H1 (cell line): ENCODE results near the gene TACC2. TPM values are rescaled to one million over a fixed set of nuclear protein-coding genes. Genes with fewer than 3 reads are reported as not detected.

Experiments used
- CTCF ChIA-PET: fragments of 300-600 bp; sonication (Branson Sonifier 250); formaldehyde crosslinking; loops from one replicate; lab custom pipeline; 2021; ENCODE audit not compliant: partially characterized antibody; lab: Charles Lee
- POLR2A ChIA-PET: fragments of 300-600 bp; sonication (Branson Sonifier 250); formaldehyde crosslinking; loops from one replicate; lab custom pipeline; 2021; ENCODE audit warnings: inconsistent platforms; ENCODE audit not compliant: partially characterized antibody; lab: Charles Lee
- DNase-seq, 2 experiments: peaks; one replicate each; pipeline versions ENCODE4 v3.0.0 to v3.0.0-alpha.2; 2010 to 2022; ENCODE audit warnings: low spot score in 2 of 2, low read depth in 1 of 2, mixed read lengths in 1 of 2
- FAIRE-seq: peaks from 2 replicates; lab custom pipeline; 2011; peaks lifted over from hg19 to GRCh38; lab: Jason Lieb, UNC
- H2AFZ ChIP-seq: 2 replicates; pipeline ENCODE4 v1.8.1; 2012; ENCODE audit warnings: low read length, inconsistent platforms
- H2AK5ac ChIP-seq: 2 replicates; pipeline ENCODE4 v1.6.1; 2013; ENCODE audit warnings: low read depth, low read length
- H2BK120ac ChIP-seq: replicated peaks from 2 replicates; pipeline ENCODE3; 2013; ENCODE audit warnings: low read depth, low read length, inconsistent platforms
- H2BK12ac ChIP-seq: 2 replicates; pipeline ENCODE4 v1.6.1; 2013; ENCODE audit warnings: low read depth, low read length
- H2BK15ac ChIP-seq: 2 replicates; pipeline ENCODE4 v1.6.1; 2013; ENCODE audit warnings: low read length
- H2BK20ac ChIP-seq: 2 replicates; pipeline ENCODE4 v1.6.1; 2013; ENCODE audit warnings: low read length
- H2BK5ac ChIP-seq: 2 replicates; pipeline ENCODE4 v1.6.1; 2013; ENCODE audit warnings: low read depth, low read length
- H3K14ac ChIP-seq: 2 replicates; pipeline ENCODE4 v1.6.1; 2013; ENCODE audit warnings: inconsistent platforms; ENCODE audit not compliant: insufficient read length
- H3K18ac ChIP-seq: 2 replicates; pipeline ENCODE4 v1.6.1; 2013; ENCODE audit warnings: low read length; ENCODE audit errors: extremely low read depth
- H3K23ac ChIP-seq: 2 replicates; pipeline ENCODE4 v1.6.1; 2013; ENCODE audit warnings: inconsistent platforms; ENCODE audit not compliant: insufficient read length
- H3K23me2 ChIP-seq: 2 replicates; pipeline ENCODE4 v1.6.1; 2013; ENCODE audit warnings: low read depth, low read length
- H3K27ac ChIP-seq: 2 replicates; pipeline ENCODE4 v1.6.1; 2011; ENCODE audit warnings: low read depth, low read length, inconsistent platforms
- H3K27me3 ChIP-seq, 4 experiments: replicated peaks in 1 of 4; 1 replicate in 1 of 4; 2 replicates in 3 of 4; pipeline versions ENCODE4 v1.6.1 to v1.8.1; 2011 to 2013; ENCODE audit warnings: low read length in 3 of 4, mild to moderate bottlenecking in 3 of 4, inconsistent platforms in 2 of 4, mixed read lengths in 2 of 4, moderate library complexity in 1 of 4; ENCODE audit not compliant: control insufficient read depth in 3 of 4, insufficient read depth in 3 of 4; ENCODE audit errors: extremely low read depth in 1 of 4
- H3K36me3 ChIP-seq, 4 experiments: 2 replicates each; pipeline versions ENCODE4 v1.6.1 to v1.8.1; 2011 to 2013; ENCODE audit warnings: mild to moderate bottlenecking in 4 of 4, low read length in 3 of 4, moderate library complexity in 2 of 4, control low read depth in 1 of 4, inconsistent platforms in 1 of 4; ENCODE audit not compliant: insufficient read depth in 4 of 4, control insufficient read depth in 2 of 4
- H3K4ac ChIP-seq: replicated peaks from 2 replicates; pipeline ENCODE3; 2013; ENCODE audit warnings: low read length, low read depth, mixed read lengths, inconsistent platforms; ENCODE audit not compliant: insufficient read length
- H3K4me1 ChIP-seq, 4 experiments: replicated peaks in 1 of 4; 1 replicate in 1 of 4; 2 replicates in 3 of 4; pipeline versions ENCODE4 v1.6.1 to v1.8.1; 2011 to 2013; ENCODE audit warnings: low read length in 3 of 4, inconsistent platforms in 2 of 4, mixed read lengths in 1 of 4; ENCODE audit not compliant: insufficient read depth in 4 of 4, control insufficient read depth in 3 of 4
- H3K4me2 ChIP-seq, 2 experiments: 2 replicates each; pipeline versions ENCODE4 v1.6.1 to v1.8.1; 2011 to 2013; ENCODE audit warnings: low read depth in 2 of 2, low read length in 2 of 2, control low read depth in 1 of 2, inconsistent platforms in 1 of 2, mild to moderate bottlenecking in 1 of 2; ENCODE audit not compliant: insufficient read depth in 1 of 2
- H3K4me3 ChIP-seq, 4 experiments: fragments of 200-600, 300-600 bp in 1 of 4; sonication (generic), shearing (Covaris generic), sonication (Bioruptor Twin) in 1 of 4; 2 replicates each; pipeline versions ENCODE4 v1.5.1 to v1.8.1; 2011 to 2016; ENCODE audit warnings: low read length in 4 of 4, low read depth in 3 of 4, control low read depth in 2 of 4, inconsistent platforms in 2 of 4, mild to moderate bottlenecking in 2 of 4, mixed read lengths in 1 of 4, moderate library complexity in 1 of 4; ENCODE audit not compliant: insufficient read depth in 2 of 4; ENCODE audit errors: extremely low read depth in 1 of 4
- H3K56ac ChIP-seq: replicated peaks from 2 replicates; pipeline ENCODE3; 2013; ENCODE audit warnings: low read depth, mild to moderate bottlenecking, mixed read lengths, low read length, inconsistent platforms; ENCODE audit not compliant: insufficient read length
- H3K79me1 ChIP-seq: 2 replicates; pipeline ENCODE4 v1.6.1; 2013; ENCODE audit warnings: low read depth, low read length, control low read depth
- H3K79me2 ChIP-seq, 2 experiments: 2 replicates each; pipeline versions ENCODE4 v1.6.1 to v1.8.1; 2012 to 2013; ENCODE audit warnings: low read length in 2 of 2, mild to moderate bottlenecking in 2 of 2, inconsistent platforms in 1 of 2; ENCODE audit not compliant: insufficient read depth in 2 of 2, control insufficient read depth in 1 of 2
- H3K9ac ChIP-seq, 4 experiments: replicated peaks in 1 of 4; 1 replicate in 1 of 4; 2 replicates in 3 of 4; pipeline versions ENCODE4 v1.6.1 to v1.8.1; 2011 to 2013; ENCODE audit warnings: low read depth in 3 of 4, low read length in 3 of 4, control low read depth in 2 of 4, mild to moderate bottlenecking in 2 of 4, moderate library complexity in 2 of 4, inconsistent platforms in 1 of 4; ENCODE audit errors: extremely low read depth in 1 of 4
- H3K9me3 ChIP-seq, 2 experiments: 2 replicates each; pipeline versions ENCODE4 v1.6.1 to v1.8.1; 2012 to 2013; ENCODE audit warnings: mild to moderate bottlenecking in 2 of 2, moderate library complexity in 2 of 2, control low read depth in 1 of 2, inconsistent platforms in 1 of 2, low read depth in 1 of 2, low read length in 1 of 2, mixed read lengths in 1 of 2; ENCODE audit not compliant: insufficient read depth in 2 of 2
- H4K20me1 ChIP-seq, 2 experiments: replicated peaks in 1 of 2; 2 replicates each; pipeline versions ENCODE3 to v1.8.1; 2011 to 2013; ENCODE audit warnings: inconsistent platforms in 2 of 2, low read length in 2 of 2, mild to moderate bottlenecking in 1 of 2; ENCODE audit not compliant: insufficient read depth in 2 of 2, control insufficient read depth in 1 of 2
- H4K5ac ChIP-seq: 2 replicates; pipeline ENCODE4 v1.6.1; 2013; ENCODE audit warnings: low read length, low read depth, mixed read lengths, inconsistent platforms; ENCODE audit not compliant: insufficient read length
- H4K8ac ChIP-seq: 2 replicates; pipeline ENCODE4 v1.8.0; 2013; ENCODE audit warnings: mild to moderate bottlenecking, moderate library complexity, low read length, inconsistent platforms; ENCODE audit not compliant: insufficient read depth; ENCODE audit errors: extremely low read depth
- H4K91ac ChIP-seq: replicated peaks from 2 replicates; pipeline ENCODE3; 2013; ENCODE audit warnings: low read length, mixed read lengths, inconsistent platforms; ENCODE audit not compliant: insufficient read length
- BCL11A ChIP-seq, 2 experiments: IDR thresholded peaks; one replicate each; pipeline ENCODE4 v1.6.1; 2011; ENCODE audit warnings: low read depth in 2 of 2, low read length in 2 of 2, mild to moderate bottlenecking in 2 of 2
- CBX8 ChIP-seq: fragments of 300-800, 300-1000 bp; sonication (generic); IDR thresholded peaks from 2 replicates; pipeline ENCODE4 v1.7.1; 2016; ENCODE audit warnings: low read depth, low read length, borderline replicate concordance
- CTBP2 ChIP-seq: IDR thresholded peaks from 2 replicates; pipeline ENCODE4 v1.7.0; 2011; ENCODE audit warnings: borderline replicate concordance, mild to moderate bottlenecking, moderate library complexity, mixed read lengths, low read length; ENCODE audit not compliant: insufficient read depth, insufficient read length
- EZH2 ChIP-seq: fragments of 200-600 bp; sonication (generic); IDR thresholded peaks from 2 replicates; pipeline ENCODE4 v1.7.1; 2012; ENCODE audit warnings: low read depth, mild to moderate bottlenecking, moderate library complexity, low read length, inconsistent platforms; ENCODE audit not compliant: severe bottlenecking
- GTF2F1 ChIP-seq: IDR thresholded peaks from 2 replicates; pipeline ENCODE4 v1.6.1; 2012; ENCODE audit warnings: low read depth, low read length, improper control_type of control experiment, borderline replicate concordance
- NRF1 ChIP-seq: IDR thresholded peaks from 2 replicates; pipeline ENCODE4 v1.6.1; 2011; ENCODE audit warnings: mild to moderate bottlenecking, low read depth, low read length, improper control_type of control experiment
- TAF7 ChIP-seq: optimal IDR thresholded peaks from 2 replicates; pipeline ENCODE3; 2011; ENCODE audit warnings: low read depth, mild to moderate bottlenecking, inconsistent platforms, low read length, moderate library complexity, borderline replicate concordance
- TCF12 ChIP-seq: IDR thresholded peaks from 2 replicates; pipeline ENCODE4 v1.6.1; 2011; ENCODE audit warnings: low read depth, mild to moderate bottlenecking, low read length
- YY1 ChIP-seq: IDR thresholded peaks from 2 replicates; pipeline ENCODE4 v1.6.1; 2011; ENCODE audit warnings: low read depth, mild to moderate bottlenecking, low read length
- ZNF274 ChIP-seq: IDR thresholded peaks from 2 replicates; pipeline ENCODE4 v1.7.0; 2012; ENCODE audit warnings: low read length, borderline replicate concordance; ENCODE audit errors: extremely low read depth
- WGBS, 2 experiments: shearing (Covaris generic) in 1 of 2; methylation state at CpG; one replicate each; pipeline versions ENCODE4 v1.1.6 to v1.1.7; 2013 to 2015; ENCODE audit warnings: low lambda C conversion rate in 2 of 2, mixed read lengths in 2 of 2, inconsistent platforms in 1 of 2, low coverage in 1 of 2, missing lambda C conversion rate in 1 of 2; ENCODE audit not compliant: insufficient replicate concordance in 2 of 2, insufficient coverage in 1 of 2, insufficient read length in 1 of 2; ENCODE audit errors: extremely low coverage in 1 of 2, missing lambda C conversion rate in 1 of 2; 5-methylcytosine and 5-hydroxymethylcytosine counted together
- polyA plus RNA-seq, 7 experiments: library from polyadenylated mRNA; depleted of rRNA in 3 of 7; stranded (reverse) in 5 of 7; unstranded in 2 of 7; fragments of >200 nt in 5 of 7; fragments of 200-250 nt in 2 of 7; gene quantifications; 1 replicate in 5 of 7; 2 replicates in 1 of 7; 4 replicates in 1 of 7; pipeline versions ENCODE4 v1.2.1 to v1.2.3, GENCODE V29; 2011 to 2013; ENCODE audit warnings: missing spikeins in 2 of 7, mixed read lengths in 2 of 7
- total RNA-seq: library from RNA; stranded (reverse); fragmentation: NEBNext Ultra II Directional; extraction: Animal tissue kit (Norgen Biotek cat#: 25700); gene quantifications from 2 replicates; pipeline ENCODE4 v1.2.1, GENCODE V29; 2021

The TACC2 gene
- total and polyA plus RNA-seq, 2 of the 8 experiments (the other 6 are each of a cell fraction or from before 2014, with no cell fraction given), result 21.2 to 46.6 TPM

- H3K4me2 ChIP-seq, result no peak overlapping the region
- no peak overlapping the region for H3K23ac ChIP-seq
- no peak overlapping the region for H3K4ac ChIP-seq
- H2BK12ac ChIP-seq, result no peak overlapping the region
- no peaks in the 10 kb centered on the region for H3K23me2 ChIP-seq
- ChIA-PET POLR2A (interaction anchor here (1.4 kb wide), 1 partner anchor 11 kb away, joined by 3 read pairs; no protein-coding TSS in a partner anchor), CTCF (interaction anchor here (0.6 to 10.8 kb wide), 7 partner anchors 13 to 152 kb away, joined by 3 to 74 read pairs (median 3); partner anchors contain the start of gene BTBD16)
- H2BK120ac ChIP-seq, result no peak overlapping the region
- H3K27me3 ChIP-seq, result peaks cover 0 to 4% (median 0%) of the 10 kb centered on the region in 4 experiments; a peak in 2 of 7 replicates
- H2BK20ac ChIP-seq, result no peak overlapping the region
- no peak overlapping the region for H2BK15ac ChIP-seq
- no peak overlapping the region for H3K14ac ChIP-seq
- H3K36me3 ChIP-seq, result no peaks in the 10 kb centered on the region
- no peaks in the 10 kb centered on the region for H3K79me2 ChIP-seq
- peaks cover 1 to 6% (median 4%) of the 10 kb centered on the region in 4 experiments; a peak in 4 of 7 replicates for H3K4me1 ChIP-seq
- no peak overlapping the region for H3K27ac ChIP-seq
- no peak overlapping the region for H2AFZ ChIP-seq
- no peak overlapping the region for H4K5ac ChIP-seq
- no peak for FAIRE-seq
- H2BK5ac ChIP-seq, result no peak overlapping the region
- no peak overlapping the region for H4K8ac ChIP-seq
- H3K4me3 ChIP-seq, result no peak overlapping the region
- no peak for DNase-seq
- H3K9me3 ChIP-seq, result no peaks in the 10 kb centered on the region
- TF ChIP-seq YY1, result no peak
- no peak for TF ChIP-seq NRF1
- no peak for TF ChIP-seq GTF2F1
- TF ChIP-seq CTBP2, result no peak
- no peak for TF ChIP-seq TCF12
- no peak for TF ChIP-seq ZNF274
- no peak for TF ChIP-seq CBX8
- no peak for TF ChIP-seq EZH2
- TF ChIP-seq TAF7, result no peak
- TF ChIP-seq BCL11A (IDR thresholded peaks at IDR 0.05; ENCODE audit: low read depth in 2 of 2, low read length in 2 of 2), result no peak
- H3K56ac ChIP-seq, result no peak overlapping the region
- 72% methylated on average over 7 of the region's 7 CpGs; no CpG with 5 or more reads in 1 of the 2 experiments for WGBS, 2 experiments
- no peaks in the 10 kb centered on the region for H3K79me1 ChIP-seq
- H3K9ac ChIP-seq, result no peak overlapping the region
- H3K18ac ChIP-seq, result no peak overlapping the region
- no peak overlapping the region for H4K91ac ChIP-seq
- no peak overlapping the region for H2AK5ac ChIP-seq
- no peaks in the 10 kb centered on the region for H4K20me1 ChIP-seq
Measured at GRCh38 chr10:122282909-122283308, 293.9 kb downstream of the TACC2 start.
